Smooth muscle cell of the brain vasculature (primary cell): ENCODE data around the gene SCUBE1.

Experiments
- DNase-seq: peaks from one replicate; pipeline ENCODE4 v3.0.0-alpha.2; 2012; ENCODE audit warnings: low read depth, low spot score

Gene SCUBE1

GRCh38 chr22:43239193-43239780 is 103.9 kb downstream of the SCUBE1 start:
- DNase-seq = no peak

- no peak for DNase-seq
Measured at GRCh38 chr22:43238526-43239006, 104.6 kb downstream of the SCUBE1 start.

GRCh38 chr22:43237280-43237679 is 105.9 kb downstream of the SCUBE1 start:
- no peak for DNase-seq

- DNase-seq = no peak
Measured at GRCh38 chr22:43236411-43237166, 106.6 kb downstream of the SCUBE1 start.

- no peak for DNase-seq
Measured at GRCh38 chr22:43235445-43236409, 107.4 kb downstream of the SCUBE1 start.

GRCh38 chr22:43234264-43234988 is 108.7 kb downstream of the SCUBE1 start:
- DNase-seq = no peak

- no peak for DNase-seq
Measured at GRCh38 chr22:43233529-43233928, 109.6 kb downstream of the SCUBE1 start.

- no peak for DNase-seq
Measured at GRCh38 chr22:43232445-43232844, 110.7 kb downstream of the SCUBE1 start.

GRCh38 chr22:43231724-43232034 is 111.5 kb downstream of the SCUBE1 start:
- DNase-seq = no peak

GRCh38 chr22:43230971-43231723 is 112.0 kb downstream of the SCUBE1 start:
- DNase-seq = no peak

- no peak for DNase-seq
Measured at GRCh38 chr22:43230571-43230970, 112.6 kb downstream of the SCUBE1 start.

- DNase-seq = no peak
Measured at GRCh38 chr22:43228863-43229262, 114.3 kb downstream of the SCUBE1 start.

GRCh38 chr22:43228330-43228729 is 114.8 kb downstream of the SCUBE1 start:
- DNase-seq = no peak

GRCh38 chr22:43227239-43227630 is 115.9 kb downstream of the SCUBE1 start:
- DNase-seq = peak; percentile 24

- no peak for DNase-seq
Measured at GRCh38 chr22:43226377-43227238, 116.6 kb downstream of the SCUBE1 start.

- DNase-seq = no peak
Measured at GRCh38 chr22:43225609-43226008, 117.6 kb downstream of the SCUBE1 start.

- DNase-seq = no peak
Measured at GRCh38 chr22:43222987-43223386, 120.2 kb downstream of the SCUBE1 start.

GRCh38 chr22:43222262-43222661 is 120.9 kb downstream of the SCUBE1 start:
- no peak for DNase-seq

- no peak for DNase-seq
Measured at GRCh38 chr22:43220625-43221380, 122.4 kb downstream of the SCUBE1 start.
